Measurements from ENCODE around the gene OAS3.
"Not testable (repeated sequence)": the region's sequence is repeated elsewhere in the genome, so short reads cannot be mapped to it uniquely, and the experiment has no call there.

OAS3 gene

DNA sequence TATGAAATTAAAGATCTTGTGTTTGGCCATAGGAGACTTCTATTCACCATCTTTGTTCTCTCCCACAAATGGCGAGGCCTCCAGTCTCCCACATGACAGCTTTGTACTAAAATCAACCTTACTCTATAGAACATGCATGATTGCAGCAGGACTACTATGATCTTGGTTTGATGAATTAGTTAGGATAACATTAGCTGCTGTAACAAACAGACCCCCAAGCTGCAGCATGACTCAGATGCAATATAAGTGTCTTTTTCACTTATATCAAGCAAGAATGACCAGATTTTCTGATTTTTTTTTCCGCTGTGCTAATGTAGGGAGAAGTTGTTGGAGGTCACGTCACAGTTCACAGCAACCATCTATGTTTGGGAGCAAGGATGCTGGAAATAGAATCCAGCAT is 10.8 kb upstream of the OAS3 start:
- no peak for DNase-seq

DNA sequence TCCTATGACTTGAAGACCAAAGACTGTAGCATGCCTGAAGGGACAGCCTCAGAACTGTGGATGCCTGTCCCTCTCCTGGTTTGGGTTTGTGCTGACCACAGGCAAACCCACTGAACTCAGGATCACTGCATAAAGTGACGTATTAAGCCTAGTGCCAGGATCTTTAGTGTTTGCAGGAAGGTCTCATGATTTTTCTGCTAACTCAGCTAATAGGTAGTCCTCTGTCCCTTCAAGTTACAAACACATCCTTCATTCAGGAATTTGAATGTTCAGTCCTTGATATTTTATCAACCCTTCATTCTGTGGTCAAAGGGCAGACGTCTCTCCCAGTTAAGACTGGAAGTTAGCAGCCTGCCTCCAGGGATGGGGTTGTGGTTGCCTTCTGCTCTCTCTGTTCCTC is 10.3 kb upstream of the OAS3 start:
- no peak for DNase-seq

DNA sequence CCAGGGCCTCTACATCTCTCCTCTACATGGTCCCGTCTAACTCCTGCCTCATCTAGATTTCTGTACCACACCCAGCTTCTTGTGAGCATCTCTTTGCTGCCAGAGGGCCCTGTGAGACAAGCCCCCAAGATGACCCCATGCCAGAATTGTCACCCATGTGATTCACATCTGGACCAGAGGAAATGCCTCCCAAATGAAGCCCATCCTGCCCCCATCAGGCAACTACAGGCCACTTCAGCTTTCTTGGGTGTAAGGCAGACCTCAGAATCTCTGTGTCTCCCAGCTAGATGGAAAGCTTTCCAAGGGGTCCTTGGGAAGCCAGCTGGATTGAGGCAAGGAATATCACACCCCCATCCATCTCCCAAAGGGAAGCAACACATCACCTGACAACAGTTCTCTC is 9.3 kb upstream of the OAS3 start:
- no peak for DNase-seq

DNA sequence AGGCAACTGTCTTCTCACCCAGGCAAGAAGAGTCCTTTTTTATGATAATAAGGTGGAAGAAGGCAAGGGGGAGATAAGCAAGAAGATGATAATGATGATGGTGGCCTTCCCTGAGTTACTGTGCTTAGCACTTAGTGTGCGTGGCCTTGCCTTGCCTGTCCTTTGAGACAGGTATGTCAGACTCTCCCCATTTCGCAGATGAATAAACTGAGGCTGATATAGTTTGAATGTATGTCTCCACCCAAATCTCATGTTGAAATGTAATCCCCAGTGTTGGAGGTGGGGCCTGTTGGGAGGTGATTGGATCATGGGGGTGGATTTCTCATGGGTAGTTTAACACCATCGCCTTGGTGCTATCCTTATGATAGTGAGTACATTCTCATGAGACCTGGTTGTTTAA is 8.6 kb upstream of the OAS3 start:
- no peak for DNase-seq

DNA sequence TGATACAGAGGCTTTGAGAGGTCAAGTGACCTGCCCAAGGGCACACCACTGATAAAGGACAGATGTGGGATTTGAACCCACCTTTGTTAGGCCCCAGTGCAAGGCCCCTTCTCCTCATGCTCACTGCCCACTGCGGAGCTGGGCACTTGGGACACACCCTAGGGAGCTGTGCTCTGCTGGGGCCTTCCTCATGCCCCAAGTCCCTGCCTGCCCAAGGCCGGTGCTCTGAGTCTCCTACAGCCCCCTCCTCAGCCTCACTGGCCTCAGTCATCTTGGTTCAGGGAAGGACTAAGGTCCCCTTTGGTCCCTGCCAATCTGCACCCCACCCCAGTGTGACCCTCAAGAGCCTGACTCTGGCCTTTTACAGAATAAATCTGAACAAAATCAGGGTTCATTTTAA is 7.9 kb upstream of the OAS3 start:
- no peak for DNase-seq

DNA sequence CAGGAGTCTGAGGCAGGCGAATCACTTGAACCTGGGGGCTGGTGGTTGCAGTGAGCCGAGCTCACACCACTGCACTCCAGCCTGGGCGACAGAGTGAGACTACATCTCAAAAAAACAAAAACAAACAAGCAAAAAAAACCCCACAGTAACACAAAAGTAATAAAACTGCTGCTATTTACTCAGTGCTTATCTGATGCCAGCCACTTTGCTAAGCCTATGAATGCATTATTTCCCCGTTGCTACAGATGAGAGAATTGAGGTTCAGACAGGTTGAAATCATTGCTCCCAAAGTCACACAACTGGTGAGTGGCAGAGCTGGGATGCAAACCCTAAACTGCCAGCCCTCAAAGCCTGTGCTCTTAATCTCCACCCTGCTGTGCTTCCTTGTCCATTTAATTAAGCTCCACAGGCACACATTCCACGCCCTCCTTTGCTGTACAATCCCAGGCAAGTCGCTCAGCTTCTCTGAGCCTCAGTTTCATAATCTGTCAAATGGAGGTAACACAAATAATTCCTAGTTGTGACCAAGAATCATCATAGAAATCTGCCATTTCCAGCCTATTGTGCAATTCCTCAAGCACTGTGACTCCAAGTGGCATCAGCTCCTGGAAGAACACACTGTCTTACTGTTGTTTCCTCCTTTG is 5.7 kb upstream of the OAS3 start:
- no peak for DNase-seq

DNA sequence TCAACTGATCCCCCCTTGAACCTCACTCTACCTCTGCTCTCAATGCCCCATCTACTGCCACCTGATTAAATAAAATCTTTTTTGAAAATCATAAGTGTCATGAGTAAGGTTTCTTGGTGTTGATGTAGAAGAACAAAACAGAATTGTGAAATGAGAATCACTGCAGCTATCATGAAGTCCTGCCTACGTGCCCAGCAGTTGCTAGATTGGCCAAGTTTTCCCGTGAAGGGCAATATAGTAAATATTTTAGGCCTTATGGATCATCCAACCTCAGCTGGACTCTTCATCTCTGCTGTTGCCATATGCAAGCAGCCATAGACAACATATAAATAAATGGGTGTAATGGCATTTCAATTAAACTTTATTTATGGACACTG is 5.2 kb upstream of the OAS3 start:
- DNase-seq, result no peak

DNA sequence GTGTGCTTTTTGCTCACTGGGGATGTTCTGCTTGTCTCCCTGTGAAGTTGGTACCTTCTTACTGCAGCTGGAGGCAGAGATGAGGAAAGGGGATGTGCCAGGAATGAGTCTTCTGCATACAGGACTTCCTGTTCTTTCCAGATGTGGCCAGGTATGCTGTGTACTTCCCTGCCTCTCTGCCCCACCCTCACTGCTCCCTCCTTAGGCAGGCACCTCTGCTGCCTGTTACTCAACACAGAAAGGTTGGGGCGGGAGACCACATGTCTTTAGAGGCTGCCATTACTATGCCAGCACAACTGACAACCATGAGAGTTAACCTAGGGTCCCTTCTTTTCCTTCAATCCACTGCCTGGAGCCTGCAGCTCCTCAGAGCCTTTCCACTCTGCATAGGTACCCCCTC is 2.0 kb upstream of the OAS3 start:
- no peak for DNase-seq

DNA sequence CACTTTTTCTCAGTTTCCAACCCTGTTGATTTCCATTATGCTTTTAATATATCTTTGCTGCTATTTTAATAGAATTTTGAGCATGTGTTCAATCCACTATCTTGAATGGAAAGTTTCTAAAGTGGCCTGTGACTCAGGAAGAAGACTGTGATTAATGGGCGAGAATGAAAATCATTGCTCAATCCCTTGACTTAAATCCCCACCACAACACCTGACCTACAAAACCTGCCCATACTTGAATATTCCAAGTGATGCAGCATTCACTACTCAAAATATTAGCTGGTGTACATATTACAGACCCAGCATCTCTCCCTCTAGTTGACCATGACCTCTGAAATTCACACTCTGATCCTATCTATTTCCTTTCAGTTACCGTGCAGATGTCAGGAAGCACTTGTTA is 1.3 kb upstream of the OAS3 start:
- DNase-seq, result no peak

DNA sequence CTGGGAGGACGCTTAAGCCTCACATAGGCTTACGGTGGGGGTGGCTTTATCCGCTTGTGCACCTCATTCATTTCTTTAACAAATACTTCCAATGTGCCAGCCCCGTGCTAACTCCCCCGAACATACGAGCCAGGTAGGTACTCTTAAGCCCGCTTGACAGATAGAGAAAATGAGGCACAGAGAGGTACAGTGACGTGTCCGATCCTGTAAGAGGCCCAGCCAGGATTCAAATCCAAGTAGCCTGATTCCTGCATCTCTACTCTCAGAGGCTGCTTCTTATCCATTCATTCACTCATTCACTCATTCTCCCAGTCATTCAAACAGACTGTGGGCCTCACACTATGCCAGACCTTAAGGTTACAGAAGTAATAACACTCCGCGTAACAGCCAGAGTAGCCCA is 477 bp downstream of the OAS3 start:
- no peak for DNase-seq

DNA sequence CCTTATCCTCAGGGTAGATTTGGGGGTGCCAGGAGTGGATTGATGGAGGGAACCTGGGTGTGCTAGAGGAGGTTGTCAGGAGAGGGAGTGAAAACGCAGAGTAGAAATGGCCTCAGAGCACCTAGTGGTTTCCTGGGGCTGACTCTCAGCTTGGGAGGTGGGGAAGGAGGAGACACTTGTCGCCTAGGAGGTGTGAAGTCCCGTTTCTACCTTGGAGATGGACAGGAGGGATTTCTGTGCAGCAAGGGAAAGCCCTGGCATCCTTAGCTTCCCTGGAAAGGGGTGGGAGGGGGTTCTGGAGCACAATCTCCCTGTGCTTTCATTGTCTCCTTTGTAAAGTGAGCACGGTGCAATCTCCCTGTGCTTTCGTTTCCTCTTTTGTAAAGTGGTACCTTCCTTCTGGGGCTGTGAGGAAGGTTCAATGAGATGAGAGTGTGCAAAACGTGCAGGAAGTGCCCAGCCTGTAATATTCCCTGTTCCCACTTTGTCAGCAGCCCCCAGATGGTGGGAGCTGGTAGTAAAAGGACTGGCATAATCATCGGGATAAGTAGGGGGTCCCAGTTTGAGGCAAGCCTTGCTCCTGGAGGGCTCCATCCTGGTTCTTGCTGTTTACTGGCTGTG is 1.6 kb downstream of the OAS3 start:
- no peak for DNase-seq

DNA sequence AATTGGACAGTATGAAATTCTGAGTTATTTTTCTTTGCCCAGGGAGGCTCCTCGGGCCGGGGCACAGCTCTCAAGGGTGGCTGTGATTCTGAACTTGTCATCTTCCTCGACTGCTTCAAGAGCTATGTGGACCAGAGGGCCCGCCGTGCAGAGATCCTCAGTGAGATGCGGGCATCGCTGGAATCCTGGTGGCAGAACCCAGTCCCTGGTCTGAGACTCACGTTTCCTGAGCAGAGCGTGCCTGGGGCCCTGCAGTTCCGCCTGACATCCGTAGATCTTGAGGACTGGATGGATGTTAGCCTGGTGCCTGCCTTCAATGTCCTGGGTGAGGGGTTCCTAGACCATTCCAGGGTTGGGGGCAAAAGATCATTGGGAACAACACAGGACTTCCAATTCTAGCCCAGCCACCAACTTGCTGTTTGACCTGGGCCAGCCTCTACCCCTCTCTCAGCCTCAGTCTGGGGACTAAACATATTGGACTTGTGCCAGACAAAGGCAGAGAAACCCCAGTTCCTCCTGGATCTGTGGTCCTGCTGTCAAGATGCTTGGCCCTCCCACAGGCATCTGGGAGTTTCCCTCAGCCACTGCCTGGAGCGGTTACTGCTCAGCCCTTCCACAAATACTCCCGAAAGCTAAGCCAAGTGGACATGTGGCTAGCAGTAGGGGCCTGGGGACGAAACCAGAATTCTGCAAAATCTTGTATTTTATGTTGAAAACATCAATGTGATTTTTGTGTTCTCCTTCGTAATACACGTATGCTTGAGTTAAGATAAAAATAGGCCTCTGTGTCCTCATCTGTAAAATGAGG is 3.5 kb downstream of the OAS3 start:
- no peak for DNase-seq

DNA sequence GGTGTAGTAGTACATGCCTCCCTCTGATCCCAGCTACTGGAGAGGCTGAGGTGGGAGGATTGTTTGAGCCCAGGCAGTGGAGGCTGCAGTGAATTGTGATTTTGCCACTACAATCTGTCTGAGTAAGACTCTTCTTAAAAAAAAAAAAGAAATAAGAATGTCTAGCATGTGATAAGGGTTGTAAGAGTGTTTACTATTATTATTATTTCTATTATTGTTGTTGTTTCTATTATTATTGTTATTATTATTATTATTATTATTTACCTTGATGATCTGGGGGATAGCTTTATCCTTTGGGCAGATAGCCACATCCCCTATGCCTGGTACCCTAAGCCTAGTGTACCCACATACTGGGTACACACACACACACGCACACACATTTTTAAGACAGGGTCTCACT is 4.3 kb downstream of the OAS3 start:
- no peak for DNase-seq

DNA sequence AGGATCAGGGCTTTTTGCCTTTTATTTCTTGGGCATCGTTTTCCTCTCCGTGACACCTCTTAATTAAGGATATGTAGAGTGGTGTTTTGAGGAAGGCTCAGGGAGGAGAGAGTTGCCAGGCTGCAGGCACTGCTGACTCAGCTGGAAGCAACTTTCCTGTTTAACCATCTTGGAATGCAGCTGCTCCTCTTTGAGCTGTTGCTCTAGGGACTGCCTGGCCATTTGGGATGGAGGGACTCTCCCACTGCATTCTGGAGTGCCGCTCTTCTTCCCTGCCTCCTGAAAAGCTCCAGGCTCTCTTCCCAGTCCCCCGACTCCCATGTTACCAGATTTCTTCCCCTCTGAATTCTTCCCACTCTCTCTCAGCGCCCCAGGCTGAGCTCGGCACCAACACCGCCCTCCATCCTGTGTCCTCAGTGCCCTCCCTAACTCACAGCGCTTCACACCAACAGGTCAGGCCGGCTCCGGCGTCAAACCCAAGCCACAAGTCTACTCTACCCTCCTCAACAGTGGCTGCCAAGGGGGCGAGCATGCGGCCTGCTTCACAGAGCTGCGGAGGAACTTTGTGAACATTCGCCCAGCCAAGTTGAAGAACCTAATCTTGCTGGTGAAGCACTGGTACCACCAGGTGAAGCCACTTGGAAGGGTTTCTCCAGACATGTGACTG is 5.9 kb downstream of the OAS3 start:
- no peak for DNase-seq

DNA sequence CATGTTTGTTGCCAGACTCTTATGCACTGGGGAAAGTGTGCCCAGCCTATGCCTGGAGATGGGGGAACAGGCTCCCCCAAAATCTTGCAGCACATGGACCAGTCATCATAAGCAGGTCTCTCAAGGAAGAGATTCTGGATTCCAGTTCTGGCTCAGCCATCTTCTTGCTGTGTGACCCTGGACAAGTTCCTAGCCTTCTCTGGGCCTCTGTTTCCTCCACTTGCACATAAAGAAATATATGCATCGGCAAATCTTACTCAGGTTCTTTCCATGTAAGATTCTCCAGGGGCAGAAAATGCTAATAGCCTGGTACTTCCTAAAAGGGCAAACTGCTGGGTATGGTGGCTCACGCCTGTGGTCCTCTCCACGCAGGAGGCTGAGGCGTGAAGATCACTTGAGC is 7.2 kb downstream of the OAS3 start:
- no peak for DNase-seq

DNA sequence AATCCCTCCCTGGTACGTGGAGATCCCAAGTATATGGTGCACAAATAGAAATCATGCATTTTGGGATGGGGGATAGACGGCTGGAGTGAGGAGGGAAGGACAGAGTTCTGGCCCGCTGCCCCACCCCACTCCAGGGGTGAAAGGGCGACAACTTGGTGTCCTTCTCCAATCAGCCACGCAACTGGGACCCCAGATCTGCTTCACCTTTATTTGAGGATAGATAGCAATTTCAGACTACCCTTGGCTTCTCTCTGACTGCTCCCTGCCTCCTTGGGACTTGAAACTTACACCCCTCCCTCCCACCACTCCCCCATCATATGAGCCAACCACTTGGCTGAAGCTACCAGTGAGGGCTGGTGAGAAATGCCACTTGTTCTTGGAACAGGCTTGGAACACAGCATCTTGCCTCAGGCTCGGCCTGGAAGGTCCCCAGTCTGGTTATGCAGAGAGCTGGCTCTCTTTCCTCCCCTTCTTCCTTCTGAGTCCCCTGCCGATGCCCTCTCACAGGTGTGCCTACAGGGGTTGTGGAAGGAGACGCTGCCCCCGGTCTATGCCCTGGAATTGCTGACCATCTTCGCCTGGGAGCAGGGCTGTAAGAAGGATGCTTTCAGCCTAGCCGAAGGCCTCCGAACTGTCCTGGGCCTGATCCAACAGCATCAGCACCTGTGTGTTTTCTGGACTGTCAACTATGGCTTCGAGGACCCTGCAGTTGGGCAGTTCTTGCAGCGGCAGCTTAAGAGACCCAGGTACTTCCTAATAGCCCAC is 8.1 kb downstream of the OAS3 start:
- DNase-seq, result no peak

DNA sequence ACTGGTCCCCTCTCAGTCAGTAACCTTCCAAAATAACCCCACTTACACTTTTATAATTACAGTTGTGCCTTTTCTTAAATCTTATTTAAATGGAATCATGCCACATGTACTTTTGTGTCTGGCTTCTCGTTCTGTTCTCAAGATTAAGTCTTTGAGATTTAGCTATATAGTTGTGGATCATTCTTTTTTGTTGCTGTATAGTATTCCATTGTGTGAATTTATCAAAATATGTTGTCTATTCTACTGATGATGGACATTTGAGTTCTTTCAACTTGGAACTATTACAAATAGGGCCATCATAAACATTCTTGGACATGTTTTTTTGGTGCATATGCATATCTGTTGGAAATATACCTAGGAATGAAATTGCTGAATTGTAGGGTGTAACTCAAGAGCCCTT is 9.0 kb downstream of the OAS3 start:
- no peak for DNase-seq

DNA sequence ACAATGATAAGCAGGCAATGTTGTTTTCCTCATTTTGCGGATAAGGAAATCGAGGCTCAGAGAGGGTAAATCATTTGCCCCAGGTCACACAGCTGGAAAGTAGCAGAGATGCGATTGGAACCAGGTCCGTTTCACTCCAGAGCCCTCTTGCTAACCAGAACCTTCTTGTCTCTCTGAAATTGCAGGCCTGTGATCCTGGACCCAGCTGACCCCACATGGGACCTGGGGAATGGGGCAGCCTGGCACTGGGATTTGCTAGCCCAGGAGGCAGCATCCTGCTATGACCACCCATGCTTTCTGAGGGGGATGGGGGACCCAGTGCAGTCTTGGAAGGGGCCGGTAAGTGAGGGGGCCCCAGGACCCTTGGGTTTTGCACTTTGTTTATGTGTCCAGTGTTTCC is 9.5 kb downstream of the OAS3 start:
- no peak for DNase-seq

DNA sequence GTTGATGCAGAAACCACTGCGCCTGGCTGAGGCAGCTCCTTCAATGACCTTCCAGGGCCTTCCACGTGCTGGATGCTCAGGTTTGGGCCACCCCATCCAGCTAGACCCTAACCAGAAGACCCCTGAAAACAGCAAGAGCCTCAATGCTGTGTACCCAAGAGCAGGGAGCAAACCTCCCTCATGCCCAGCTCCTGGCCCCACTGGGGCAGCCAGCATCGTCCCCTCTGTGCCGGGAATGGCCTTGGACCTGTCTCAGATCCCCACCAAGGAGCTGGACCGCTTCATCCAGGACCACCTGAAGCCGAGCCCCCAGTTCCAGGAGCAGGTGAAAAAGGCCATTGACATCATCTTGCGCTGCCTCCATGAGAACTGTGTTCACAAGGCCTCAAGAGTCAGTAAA is 10.5 kb downstream of the OAS3 start:
- no peak for DNase-seq

DNA sequence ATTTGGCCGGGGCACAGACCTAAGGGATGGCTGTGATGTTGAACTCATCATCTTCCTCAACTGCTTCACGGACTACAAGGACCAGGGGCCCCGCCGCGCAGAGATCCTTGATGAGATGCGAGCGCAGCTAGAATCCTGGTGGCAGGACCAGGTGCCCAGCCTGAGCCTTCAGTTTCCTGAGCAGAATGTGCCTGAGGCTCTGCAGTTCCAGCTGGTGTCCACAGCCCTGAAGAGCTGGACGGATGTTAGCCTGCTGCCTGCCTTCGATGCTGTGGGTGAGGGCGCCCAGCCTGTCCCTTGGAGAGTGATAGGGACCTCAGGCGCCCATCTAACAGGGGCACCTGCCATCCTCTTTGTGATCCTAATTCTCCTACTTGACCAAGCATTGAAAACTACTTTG is 12.4 kb downstream of the OAS3 start:
- DNase-seq, result no peak

DNA sequence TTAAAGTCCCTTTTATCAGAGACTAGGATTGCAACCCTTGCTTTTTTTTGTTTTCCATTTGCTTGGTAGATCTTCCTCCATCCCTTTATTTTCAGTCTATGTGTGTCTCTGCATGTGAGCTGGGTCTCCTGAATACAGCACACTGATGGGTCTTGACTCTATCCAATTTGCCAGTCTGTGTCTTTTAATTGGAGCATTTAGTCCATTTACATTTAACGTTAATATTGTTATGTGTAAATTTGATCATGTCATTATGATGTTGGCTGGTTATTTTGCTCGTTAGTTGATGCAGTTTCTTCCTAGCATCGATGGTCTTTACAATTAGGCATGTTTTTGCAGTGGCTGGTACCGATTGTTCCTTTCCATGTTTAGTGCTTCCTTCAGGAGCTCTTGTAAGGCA is 18.9 kb downstream of the OAS3 start:
- DNase-seq, result not testable (repeated sequence)

DNA sequence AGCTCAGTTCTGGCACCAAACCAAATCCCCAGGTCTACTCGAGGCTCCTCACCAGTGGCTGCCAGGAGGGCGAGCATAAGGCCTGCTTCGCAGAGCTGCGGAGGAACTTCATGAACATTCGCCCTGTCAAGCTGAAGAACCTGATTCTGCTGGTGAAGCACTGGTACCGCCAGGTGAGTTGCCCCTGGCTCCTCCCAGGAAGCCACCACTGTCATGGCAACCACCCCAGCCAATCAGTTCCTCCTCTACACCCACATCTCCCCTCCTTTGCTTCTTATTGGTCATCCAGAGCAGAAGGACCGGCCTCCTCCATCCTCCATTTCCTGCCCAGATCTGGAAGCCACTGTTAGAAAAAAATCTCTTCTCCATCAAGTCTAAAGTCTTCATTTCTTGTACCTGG is 22.8 kb downstream of the OAS3 start:
- DNase-seq, result no peak

DNA sequence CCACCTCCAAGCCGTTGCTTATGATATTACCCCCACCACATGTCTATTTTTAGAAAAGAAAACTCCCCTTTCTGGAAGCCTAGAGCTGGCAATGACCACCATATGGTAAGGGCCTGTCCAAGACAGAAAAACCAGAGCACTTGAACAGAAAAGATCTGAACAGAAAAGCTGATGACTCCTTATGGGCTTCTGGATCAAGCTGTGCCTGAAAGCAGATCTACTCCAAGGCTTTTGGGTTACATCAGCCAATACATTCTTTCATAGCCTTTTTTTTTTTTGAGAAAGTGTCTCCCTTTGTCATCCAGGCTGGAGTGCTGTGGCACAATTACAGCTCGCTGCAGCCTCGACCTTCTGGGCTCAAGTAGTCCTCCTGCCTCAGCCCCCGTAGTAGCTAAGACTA is 23.3 kb downstream of the OAS3 start:
- DNase-seq, result no peak
